Colonic mucosa (tissue), 4 donors: Measurements from ENCODE around the gene AARS2. TPM values are rescaled to one million over a fixed set of nuclear protein-coding genes. Genes with fewer than 3 reads are reported as not detected.

Source experiments
- DNase-seq: peaks from one replicate; pipeline ENCODE4 v3.0.0-alpha.2; 2020
- H3K27ac ChIP-seq: fragments of 200-600 bp; one replicate; pipeline ENCODE4 v1.8.0; 2021
- H3K27me3 ChIP-seq: fragments of 200-600 bp; one replicate; pipeline ENCODE4 v1.8.0; 2021
- H3K36me3 ChIP-seq: fragments of 200-600 bp; one replicate; pipeline ENCODE4 v1.8.0; 2021
- H3K4me1 ChIP-seq: fragments of 200-600 bp; one replicate; pipeline ENCODE4 v1.8.0; 2021; ENCODE audit warnings: mild to moderate bottlenecking
- H3K4me3 ChIP-seq: fragments of 200-600 bp; one replicate; pipeline ENCODE4 v1.8.0; 2021
- H3K9ac ChIP-seq, 2 donors: one replicate each; pipeline ENCODE4 v1.7.0; 2013; ENCODE audit warnings: control low read depth in 2 of 2, low read depth in 2 of 2, low read length in 2 of 2
- H3K9me3 ChIP-seq: fragments of 200-600 bp; one replicate; pipeline ENCODE4 v1.8.0; 2021
- intact Hi-C: fragments of 100-400 bp; cut with DNase I; formaldehyde crosslinking; loops from one replicate; pipeline ENCODE4 v1.14.1; 2022
- total RNA-seq, 2 donors: library from RNA; stranded (reverse); fragmentation: NEBNext Ultra II Directional in 1 of 2; extraction: Animal tissue kit (Norgen Biotek cat#: 25700) in 1 of 2; gene quantifications; one replicate each; pipeline ENCODE4 v1.2.1, GENCODE V29; 2021
- TF ChIP-seq, protein P1 (sequence below): fragments of 200-600 bp; IDR thresholded peaks from one replicate; pipeline ENCODE4 v1.8.0; 2022; ENCODE audit warnings: antibody characterized with exemption, mild to moderate bottlenecking
- donor health status: healthy.
- donor health status: DM: no; HTN: no; CAD: no.
- donor health status: DM: no; HTN: no; CAD: no.

The AARS2 gene
- total RNA-seq, 2 donors from 2014 or later, result 9.0 to 27.7 TPM

DNA sequence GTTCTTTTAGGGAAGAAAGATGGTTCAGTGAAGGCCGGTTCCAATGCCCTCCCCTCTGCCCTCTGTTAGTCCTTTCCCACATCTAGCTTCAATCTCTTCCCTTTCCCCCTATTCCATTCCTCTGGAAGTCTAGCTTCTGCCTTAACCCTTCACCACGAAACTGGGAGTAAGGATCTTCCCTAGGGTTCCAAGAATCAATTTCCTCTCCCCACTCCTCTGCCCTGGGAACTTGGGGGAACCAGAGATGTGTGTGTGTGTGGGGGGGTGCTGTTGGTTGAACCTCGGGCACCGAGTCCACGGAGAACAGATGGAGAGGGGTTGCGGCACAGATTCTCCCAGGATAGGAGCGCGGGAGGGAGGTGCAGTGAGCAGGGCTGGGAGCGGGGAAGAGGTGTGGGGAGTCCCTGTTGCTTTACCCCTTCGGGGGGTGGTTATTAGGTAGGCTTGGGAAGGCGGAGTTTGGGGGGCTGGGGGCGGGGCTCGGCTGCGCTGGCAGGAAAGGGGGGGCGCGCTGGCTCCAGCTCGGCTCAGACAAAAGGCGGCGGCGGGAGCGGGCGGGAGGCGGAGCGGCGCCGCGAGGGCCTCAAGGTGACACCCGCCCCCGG, 43.1 kb downstream of the AARS2 start, which contains the start of gene TMEM151B:
Gene TMEM151B (plus strand): TSS at position 530 of the 605 bp plus-strand sequence. CDS start 293 bp downstream, outside the sequence.
- no peak for DNase-seq
- intact Hi-C loops, result loop anchor here (2.0 kb wide), 2 partner anchors 35 to 69 kb away; no protein-coding TSS in a partner anchor
- H3K4me3 ChIP-seq, result no peak within 1 kb of the TSS

DNA sequence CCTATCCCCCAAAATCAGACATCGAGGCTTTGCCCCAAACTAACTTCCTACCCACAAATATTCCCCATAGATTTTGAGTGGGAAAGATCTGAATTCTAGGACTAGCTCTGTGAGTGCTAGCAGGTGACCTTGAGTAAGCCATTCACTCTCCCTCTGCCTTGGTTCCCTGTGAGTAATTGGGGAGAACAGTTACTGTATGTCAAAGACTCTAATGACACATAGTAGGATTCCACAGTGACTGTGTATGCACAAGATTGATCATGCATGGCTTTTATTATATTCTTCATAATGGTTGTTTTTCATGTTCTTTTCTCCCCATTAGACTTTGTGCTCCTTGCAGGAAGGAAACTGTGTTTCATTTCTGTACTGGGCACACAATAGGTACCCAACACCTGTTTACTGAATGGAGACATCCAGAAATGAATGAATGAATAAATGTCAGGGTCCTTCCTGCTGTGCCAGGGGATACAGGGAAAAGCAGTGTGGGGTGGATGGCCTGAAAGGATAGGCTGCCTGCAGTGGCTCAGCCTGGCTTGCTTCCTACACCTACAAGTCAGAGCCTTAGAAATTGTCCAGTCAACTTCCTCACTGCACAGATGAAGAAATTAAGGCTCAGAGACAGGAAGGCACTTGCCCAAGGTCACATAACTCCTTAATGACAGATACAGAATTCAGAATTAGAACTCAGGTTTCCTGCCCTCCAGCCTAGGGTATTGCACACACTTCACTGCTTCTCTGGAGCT, 43.8 kb downstream of the AARS2 start:
- H3K9me3 ChIP-seq, result no peaks in the 10 kb centered on the region
- no peaks in the 10 kb centered on the region for H3K4me1 ChIP-seq
- no peak overlapping the region for H3K9ac ChIP-seq
- no peaks in the 10 kb centered on the region for H3K36me3 ChIP-seq
- no peak overlapping the region for H3K4me3 ChIP-seq
- intact Hi-C loops, result loop anchor here (2.0 kb wide), 2 partner anchors 35 to 69 kb away; no protein-coding TSS in a partner anchor
- TF ChIP-seq, protein P1, sequence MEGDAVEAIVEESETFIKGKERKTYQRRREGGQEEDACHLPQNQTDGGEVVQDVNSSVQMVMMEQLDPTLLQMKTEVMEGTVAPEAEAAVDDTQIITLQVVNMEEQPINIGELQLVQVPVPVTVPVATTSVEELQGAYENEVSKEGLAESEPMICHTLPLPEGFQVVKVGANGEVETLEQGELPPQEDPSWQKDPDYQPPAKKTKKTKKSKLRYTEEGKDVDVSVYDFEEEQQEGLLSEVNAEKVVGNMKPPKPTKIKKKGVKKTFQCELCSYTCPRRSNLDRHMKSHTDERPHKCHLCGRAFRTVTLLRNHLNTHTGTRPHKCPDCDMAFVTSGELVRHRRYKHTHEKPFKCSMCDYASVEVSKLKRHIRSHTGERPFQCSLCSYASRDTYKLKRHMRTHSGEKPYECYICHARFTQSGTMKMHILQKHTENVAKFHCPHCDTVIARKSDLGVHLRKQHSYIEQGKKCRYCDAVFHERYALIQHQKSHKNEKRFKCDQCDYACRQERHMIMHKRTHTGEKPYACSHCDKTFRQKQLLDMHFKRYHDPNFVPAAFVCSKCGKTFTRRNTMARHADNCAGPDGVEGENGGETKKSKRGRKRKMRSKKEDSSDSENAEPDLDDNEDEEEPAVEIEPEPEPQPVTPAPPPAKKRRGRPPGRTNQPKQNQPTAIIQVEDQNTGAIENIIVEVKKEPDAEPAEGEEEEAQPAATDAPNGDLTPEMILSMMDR, result no peak
- no peak overlapping the region for H3K27ac ChIP-seq
- H3K27me3 ChIP-seq, result peaks cover 33% of the 10 kb centered on the region
- no peak for DNase-seq

More for the DNA sequence above, 43.1 kb downstream of the AARS2 start, which contains the start of gene TMEM151B:
- Histone ChIP-seq H3K9me3 (no peaks in the 10 kb centered on the region), H3K27me3 (peaks cover 33% of the 10 kb centered on the region), H3K27ac (no peak within 1 kb of the TSS), H3K36me3 (no peaks in the 10 kb centered on the region), H3K4me1 (no peaks in the 10 kb centered on the region), H3K9ac (no peak within 1 kb of the TSS)
- TF ChIP-seq, protein P1, result no peak

DNA sequence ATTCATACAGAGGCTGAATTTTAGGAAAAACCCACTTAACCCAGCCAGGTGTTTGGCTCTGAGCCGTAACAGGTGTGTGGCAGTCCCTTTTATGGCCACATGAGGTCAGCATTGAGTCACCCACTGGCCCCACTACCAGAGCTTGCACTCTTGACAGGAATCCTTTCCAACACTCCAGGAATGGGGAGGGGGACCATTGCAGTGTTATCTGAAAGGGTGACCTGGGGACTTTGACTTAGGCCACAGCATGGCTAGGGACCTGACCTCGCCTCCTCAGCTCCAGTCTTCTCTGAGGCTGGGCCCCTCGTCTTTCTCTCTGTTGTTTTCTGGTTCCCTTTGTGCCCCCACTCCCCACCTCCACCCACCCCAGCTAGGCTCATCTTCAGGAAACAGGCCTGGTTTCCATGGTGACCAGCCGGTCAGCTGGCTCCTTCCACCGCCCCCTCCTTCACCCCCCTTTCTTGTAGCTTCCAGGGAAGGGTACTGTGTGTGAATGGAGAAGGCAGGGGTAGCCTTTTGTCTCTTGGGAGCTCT, 45.0 kb downstream of the AARS2 start:
- intact Hi-C loops, result loop anchor here (2.0 kb wide), 2 partner anchors 37 to 71 kb away; no protein-coding TSS in a partner anchor
- TF ChIP-seq, protein P1, result peak; percentile 88
- DNase-seq, result peak; percentile 68

DNA sequence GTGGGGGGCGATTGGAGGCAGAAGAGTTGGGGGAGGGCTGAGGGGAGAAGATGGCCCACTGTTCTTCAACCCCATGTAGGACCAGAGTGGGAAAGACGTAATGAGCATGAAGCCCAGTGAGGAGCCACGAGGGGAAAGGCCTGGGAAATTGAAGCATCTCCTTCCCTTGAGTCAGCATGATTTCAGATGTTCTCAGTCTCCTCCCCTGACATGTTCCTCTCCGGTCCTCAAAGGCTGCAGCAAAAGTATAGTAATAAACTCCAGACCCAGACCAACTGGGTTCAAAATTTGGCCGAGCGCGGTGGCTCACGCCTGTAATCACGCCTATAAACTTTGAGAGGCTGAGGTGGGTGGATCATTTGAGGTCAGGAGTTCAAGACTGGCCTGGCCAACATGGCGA, 45.9 kb downstream of the AARS2 start:
- no peaks in the 10 kb centered on the region for H3K36me3 ChIP-seq

More for the DNA sequence above, 45.0 kb downstream of the AARS2 start:
- H3K4me1 ChIP-seq, result no peaks in the 10 kb centered on the region
- no peak overlapping the region for H3K4me3 ChIP-seq
- no peak overlapping the region for H3K9ac ChIP-seq
- no peaks in the 10 kb centered on the region for H3K9me3 ChIP-seq
- H3K27ac ChIP-seq, result no peak overlapping the region
- H3K27me3 ChIP-seq, result peaks cover 32% of the 10 kb centered on the region
- H3K36me3 ChIP-seq, result no peaks in the 10 kb centered on the region

DNA sequence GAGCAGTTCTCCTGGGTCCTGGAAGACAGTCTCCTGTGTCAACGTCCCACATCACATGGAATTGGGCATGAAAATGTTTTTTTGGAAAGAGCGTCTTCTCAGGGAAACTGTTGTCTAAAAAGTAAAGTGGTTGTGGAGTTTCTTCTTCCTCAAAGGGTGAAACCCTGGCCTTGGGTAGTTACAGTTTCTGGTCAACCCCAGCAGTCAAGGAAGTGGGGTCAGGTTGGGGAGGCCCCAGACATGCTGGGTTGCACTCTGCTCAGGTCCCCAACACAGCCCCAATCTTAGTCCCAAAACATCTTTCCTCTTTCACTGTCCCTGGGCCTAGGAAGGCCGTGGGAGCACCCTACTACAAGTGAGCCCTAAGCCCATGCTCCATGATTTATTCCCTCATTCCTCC, 46.8 kb downstream of the AARS2 start:
- Histone ChIP-seq H3K27me3 (peaks cover 20% of the 10 kb centered on the region), H3K4me1 (peaks cover 8% of the 10 kb centered on the region), H3K4me3 (no peak overlapping the region), H3K36me3 (no peaks in the 10 kb centered on the region), H3K9me3 (no peaks in the 10 kb centered on the region), H3K9ac (no peak overlapping the region), H3K27ac (peak overlapping the region; percentile 85)
- DNase-seq, result no peak
- intact Hi-C loops, result no loop called here
- TF ChIP-seq, protein P1, result no peak

More for the DNA sequence above, 45.9 kb downstream of the AARS2 start:
- TF ChIP-seq, protein P1, result no peak
- Histone ChIP-seq H3K4me3 (no peak overlapping the region), H3K4me1 (peaks cover 6% of the 10 kb centered on the region), H3K27me3 (peaks cover 27% of the 10 kb centered on the region), H3K9me3 (no peaks in the 10 kb centered on the region), H3K9ac (no peak overlapping the region), H3K27ac (no peak overlapping the region)
- no peak for DNase-seq
- intact Hi-C loops, result no loop called here
